Measurements from ENCODE around the gene ESPL1.

Gene ESPL1

GRCh38 chr12:53338017-53338416, 69.9 kb downstream of the ESPL1 start:
- no peak for DNase-seq

- no peak for DNase-seq
These were observed 70.8 kb downstream of the ESPL1 start for GRCh38 chr12:53338916-53339315.

DNA sequence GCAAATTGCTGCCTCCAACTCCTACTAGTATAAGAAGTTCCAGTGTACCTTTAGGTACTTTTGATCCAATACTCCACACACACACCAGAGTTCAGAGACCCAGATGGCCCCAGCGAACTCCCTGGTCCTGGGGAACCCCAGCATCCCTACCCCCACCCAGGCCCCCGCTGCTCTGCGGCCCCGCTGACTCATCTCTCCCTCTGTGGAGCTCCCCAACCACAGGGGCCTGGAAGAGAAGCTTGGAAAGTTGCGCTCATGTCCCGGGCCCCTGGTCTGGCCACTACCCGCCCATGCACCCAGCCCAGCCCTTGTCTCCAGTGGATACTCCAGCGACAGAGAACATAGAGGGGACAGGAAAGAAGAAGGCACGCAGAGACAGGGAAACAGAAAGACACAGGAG, 72.3 kb downstream of the ESPL1 start:
- DNase-seq: no peak
